ENCODE results near the gene LSP1.
"Not testable (repeated sequence)": the region's sequence is repeated elsewhere in the genome, so short reads cannot be mapped to it uniquely, and the experiment has no call there.

The LSP1 gene

DNA sequence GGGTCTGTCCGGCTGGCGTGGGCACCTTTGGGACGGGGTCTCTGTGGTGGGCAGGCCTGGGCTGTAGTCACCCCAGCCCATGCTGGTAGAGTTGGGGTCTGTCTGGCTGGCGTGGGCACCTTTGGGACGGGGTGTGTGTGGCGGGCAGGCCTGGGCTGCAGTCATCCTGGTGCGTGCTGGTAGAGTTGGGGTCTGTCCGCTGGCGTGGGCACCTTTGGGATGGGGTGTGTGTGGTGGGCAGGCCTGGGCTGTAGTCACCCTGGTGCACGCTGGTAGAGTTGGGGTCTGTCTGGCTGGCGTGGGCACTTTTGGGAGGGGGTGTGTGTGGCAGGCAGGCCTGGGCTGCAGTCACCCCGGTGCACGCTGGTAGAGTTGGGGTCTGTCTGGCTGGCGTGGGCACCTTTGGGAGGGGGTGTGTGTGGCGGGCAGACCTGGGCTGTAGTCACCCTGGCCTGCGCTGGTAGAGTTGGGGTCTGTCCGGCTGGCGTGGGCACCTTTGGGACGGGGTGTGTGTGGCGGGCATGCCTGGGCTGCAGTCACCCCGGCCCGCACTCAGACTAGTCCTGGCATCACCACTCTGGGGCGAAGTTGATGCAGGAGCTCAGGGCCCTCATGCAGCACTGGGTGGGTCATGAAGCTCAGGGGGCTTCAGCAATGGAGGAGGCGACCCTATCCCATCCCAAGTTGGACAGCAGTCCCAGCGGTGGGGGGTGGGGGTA lies 19.5 kb downstream of the LSP1 start:
- no peak overlapping the region for H3K4me3 ChIP-seq (ENCODE audit: low read length)
- DNase-seq (ENCODE audit: low read depth): no peak
- TF ChIP-seq, protein P1, sequence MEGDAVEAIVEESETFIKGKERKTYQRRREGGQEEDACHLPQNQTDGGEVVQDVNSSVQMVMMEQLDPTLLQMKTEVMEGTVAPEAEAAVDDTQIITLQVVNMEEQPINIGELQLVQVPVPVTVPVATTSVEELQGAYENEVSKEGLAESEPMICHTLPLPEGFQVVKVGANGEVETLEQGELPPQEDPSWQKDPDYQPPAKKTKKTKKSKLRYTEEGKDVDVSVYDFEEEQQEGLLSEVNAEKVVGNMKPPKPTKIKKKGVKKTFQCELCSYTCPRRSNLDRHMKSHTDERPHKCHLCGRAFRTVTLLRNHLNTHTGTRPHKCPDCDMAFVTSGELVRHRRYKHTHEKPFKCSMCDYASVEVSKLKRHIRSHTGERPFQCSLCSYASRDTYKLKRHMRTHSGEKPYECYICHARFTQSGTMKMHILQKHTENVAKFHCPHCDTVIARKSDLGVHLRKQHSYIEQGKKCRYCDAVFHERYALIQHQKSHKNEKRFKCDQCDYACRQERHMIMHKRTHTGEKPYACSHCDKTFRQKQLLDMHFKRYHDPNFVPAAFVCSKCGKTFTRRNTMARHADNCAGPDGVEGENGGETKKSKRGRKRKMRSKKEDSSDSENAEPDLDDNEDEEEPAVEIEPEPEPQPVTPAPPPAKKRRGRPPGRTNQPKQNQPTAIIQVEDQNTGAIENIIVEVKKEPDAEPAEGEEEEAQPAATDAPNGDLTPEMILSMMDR (IDR thresholded peaks at IDR 0.05; ENCODE audit: insufficient read depth, low read depth, low read length, missing control alignments): no peak

DNA sequence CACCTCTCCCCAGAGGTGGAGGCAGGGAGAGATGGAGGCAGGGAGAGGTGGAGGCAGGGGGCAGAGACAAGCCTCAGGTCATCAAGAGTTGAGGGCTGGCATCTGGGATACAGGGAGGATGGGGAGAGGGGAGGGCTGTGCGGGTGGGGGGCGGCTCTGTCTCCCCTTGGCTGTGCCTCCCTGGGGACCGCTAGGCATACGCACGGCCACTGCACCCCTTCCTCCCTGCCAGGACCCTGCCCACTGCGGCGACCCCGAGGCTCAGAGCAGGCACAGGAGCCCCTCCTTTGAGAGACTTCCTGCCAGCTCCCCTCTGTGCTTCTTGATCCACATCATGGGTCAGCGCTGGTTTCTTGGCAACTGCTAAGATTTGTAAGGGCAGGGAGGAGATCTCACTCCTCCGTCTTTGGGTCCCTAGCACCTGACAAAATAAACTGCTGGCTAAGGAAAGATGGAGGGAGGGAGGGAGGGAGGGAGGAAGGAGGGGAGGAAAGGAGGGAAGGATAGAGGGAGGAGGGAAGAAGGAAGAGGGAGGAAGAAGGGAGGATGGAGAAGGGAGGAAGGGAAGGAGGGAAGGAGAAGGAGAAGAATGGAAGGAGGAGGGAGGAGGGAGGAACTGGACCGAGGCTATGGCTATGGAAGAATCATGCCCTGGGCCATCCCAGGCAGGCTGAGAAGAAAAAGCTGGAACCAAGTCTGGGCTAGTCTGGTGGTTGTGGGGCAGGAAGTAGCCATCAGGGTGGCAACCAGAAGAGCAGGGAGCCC lies 20.3 kb downstream of the LSP1 start:
- TF ChIP-seq, protein P1 (IDR thresholded peaks at IDR 0.05; ENCODE audit: insufficient read depth, low read depth, low read length, missing control alignments): no peak
- H3K4me3 ChIP-seq (ENCODE audit: low read length): no peak overlapping the region
- peak; percentile 79 for DNase-seq (ENCODE audit: low read depth)

DNA sequence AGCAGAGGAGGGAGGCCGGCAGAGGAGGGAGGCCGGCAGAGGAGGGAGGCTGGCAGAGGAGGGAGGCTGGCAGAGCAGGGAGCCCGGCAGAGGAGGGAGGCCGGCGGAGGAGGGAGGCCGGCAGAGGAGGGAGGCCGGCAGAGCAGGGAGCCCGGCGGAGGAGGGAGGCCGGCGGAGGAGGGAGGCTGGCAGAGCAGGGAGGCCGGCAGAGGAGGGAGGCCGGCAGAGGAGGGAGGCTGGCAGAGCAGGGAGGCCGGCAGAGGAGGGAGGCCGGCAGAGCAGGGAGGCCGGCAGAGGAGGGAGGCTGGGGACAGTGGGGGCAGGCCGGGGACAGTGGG lies 20.9 kb downstream of the LSP1 start:
- H3K4me3 ChIP-seq (ENCODE audit: low read length): not testable (repeated sequence)

DNA sequence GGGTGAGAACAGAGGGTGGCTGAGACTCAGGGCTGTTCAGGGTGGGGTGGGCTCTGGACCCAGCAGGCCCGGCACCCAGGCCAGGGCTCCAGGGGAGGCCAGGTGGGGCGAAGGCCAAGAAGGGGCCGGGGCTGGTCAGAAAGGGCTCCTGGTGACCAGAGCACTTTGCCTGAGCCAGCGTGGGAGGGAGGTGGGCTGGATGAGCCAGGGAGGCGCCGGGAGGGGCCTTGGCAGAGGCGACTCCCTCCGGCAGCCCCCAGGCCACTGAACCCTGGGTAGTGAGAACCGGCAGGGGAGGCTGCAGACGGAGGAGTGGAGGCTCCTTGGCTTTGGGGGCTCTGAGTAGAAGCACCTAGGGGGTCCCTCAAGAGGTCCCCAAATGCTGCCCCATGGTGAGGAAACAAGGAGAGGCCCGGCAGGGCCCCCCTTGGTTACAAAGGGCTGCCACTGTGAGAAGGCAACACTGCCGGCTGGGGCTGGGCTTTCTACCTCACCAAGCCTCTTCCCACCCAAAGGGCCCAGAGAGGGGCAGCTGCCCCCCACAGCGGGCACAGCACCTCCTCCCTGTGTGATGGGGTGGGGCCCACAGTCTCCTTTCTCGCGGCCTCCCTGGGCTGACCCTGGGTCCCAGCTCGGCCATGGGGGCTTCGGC lies 21.7 kb downstream of the LSP1 start:
- not testable (repeated sequence) for DNase-seq (ENCODE audit: low read depth); H3K4me3 ChIP-seq (ENCODE audit: low read length)

More for the DNA sequence above, 20.9 kb downstream of the LSP1 start:
- not testable (repeated sequence) for DNase-seq (ENCODE audit: low read depth)

DNA sequence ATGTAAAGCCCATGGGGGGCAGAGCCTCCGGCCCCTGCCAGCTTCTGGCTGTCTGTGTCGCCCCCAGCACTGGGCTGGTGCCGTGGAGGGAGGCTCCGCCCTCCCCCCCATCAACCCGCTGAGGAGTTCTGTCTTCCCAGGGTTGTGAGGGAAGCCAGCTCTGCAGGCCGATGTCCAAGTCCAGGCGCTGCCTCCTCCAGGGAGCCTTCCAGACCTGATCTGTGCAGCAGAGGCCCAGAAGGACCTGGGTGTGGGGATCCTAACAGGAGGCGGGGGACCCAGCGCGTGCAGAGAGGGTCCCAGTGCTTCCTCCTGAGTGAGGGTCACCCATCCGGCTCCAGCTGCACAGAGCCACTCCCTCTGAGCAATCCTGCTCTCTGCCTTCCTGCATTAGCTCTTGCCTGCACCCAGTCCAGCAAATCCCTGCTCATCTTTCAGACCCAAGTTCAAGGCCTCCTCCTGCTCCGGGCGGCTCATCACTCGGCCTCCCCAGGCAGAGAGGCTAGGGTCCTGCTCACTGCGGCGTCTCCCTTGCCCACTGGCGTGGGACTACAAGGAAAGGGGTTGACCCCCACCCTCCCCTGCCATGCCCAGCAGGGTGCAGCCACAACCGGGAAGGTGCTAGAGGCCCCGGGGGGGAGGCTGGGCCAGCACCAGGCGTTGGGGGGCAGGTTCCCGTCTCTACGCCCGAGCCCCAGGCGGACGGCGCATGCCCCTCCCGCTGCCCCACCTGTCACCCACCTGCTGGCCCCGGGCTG lies 22.4 kb downstream of the LSP1 start:
- TF ChIP-seq, protein P1 (IDR thresholded peaks at IDR 0.05; ENCODE audit: insufficient read depth, low read depth, low read length, missing control alignments): no peak
- no peak for DNase-seq (ENCODE audit: low read depth)
- H3K4me3 ChIP-seq (ENCODE audit: low read length): no peak overlapping the region

DNA sequence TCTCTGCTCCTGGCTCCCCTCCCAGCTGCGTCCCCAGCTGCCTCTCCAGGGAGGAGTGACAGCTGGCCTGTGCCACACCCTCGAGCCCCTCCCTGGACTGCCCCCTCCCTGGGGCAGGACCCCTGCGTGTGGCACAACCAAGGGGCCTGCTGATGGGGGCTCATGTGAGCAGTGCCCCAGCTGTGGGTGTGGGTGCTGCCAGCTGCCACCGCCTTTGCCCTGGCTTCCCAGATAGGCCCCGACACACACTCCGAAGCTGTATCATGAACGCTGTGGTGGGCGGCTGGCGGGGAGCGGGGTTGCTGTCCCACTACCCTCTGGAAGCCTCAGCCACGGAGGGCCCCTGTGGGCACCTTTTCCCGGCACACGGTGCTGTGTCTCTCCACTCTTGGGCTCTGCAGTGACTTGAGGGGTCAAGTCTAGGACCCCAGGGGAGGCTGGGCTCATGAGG lies 23.0 kb downstream of the LSP1 start:
- not testable (repeated sequence) for DNase-seq (ENCODE audit: low read depth); H3K4me3 ChIP-seq (ENCODE audit: low read length)

DNA sequence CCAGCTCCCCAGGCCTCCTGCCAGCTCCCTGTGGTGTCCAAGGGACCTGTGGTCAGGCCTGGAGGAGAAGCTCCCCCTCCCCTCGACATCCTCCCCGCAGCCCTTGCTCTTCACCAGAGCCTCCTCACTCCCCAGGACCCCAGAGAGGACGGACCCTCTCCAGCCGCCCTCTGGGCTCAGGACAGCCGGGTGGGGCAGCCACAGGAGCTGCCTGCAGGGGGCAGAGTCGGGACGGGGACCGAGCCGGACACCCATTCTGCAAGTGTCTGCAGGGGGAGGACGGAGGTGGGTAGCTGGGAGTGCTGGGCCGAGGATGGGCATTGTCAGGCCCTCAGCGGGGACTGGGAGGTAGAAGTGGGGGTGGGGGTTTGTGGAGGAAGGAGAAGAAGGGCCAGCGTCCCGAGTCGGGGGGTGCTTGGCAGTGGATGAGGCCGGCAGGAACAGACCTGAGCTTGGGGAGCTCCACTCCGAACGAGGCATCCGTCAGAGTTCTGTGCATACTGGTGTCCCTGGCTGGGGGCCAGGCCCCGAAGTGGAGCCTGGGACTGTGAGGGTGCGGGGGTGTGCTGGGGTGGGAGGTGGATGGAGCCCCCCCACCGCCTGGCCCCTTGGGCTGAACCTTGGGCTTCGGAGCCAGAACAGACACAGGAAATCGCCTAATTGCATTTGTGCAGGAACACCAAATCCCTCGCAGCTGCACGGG lies 23.6 kb downstream of the LSP1 start:
- DNase-seq (ENCODE audit: low read depth): peak; percentile 46
- TF ChIP-seq, protein P1 (IDR thresholded peaks at IDR 0.05; ENCODE audit: insufficient read depth, low read depth, low read length, missing control alignments): peak; percentile 50
- no peak overlapping the region for H3K4me3 ChIP-seq (ENCODE audit: low read length)

Data from epithelial cell of esophagus (primary cell).